K562 (cell line): Measurements from ENCODE around the gene IL12B. TPM values are rescaled to one million over a fixed set of nuclear protein-coding genes. Genes with fewer than 3 reads are reported as not detected.

Source experiments
- ATF1 ChIP-seq, 2 experiments: fragments of 450-650 bp in 1 of 2; IDR thresholded peaks; 2 replicates each; pipeline ENCODE4 v1.6.1; 2016; ENCODE audit warnings: missing compliant biosample characterization in 1 of 2, missing genetic modification characterization in 1 of 2
- CBX2 ChIP-seq: fragments of 200-600 bp; sonication (generic); IDR thresholded peaks from one replicate; pipeline ENCODE4 v1.6.1; 2012; ENCODE audit warnings: mild to moderate bottlenecking, low read length, inconsistent platforms; ENCODE audit not compliant: insufficient read depth, poor library complexity, severe bottlenecking
- FOXK2 ChIP-seq, 2 experiments: fragments of 450-650 bp; IDR thresholded peaks in 1 of 2; conservative IDR thresholded peaks in 1 of 2; 2 replicates each; pipeline ENCODE4 v1.6.1; 2016; ENCODE audit warnings: low read depth in 2 of 2, mild to moderate bottlenecking in 1 of 2
- IRF2 ChIP-seq: sonication (generic); formaldehyde crosslinking; IDR thresholded peaks from 2 replicates; pipeline ENCODE4 v1.8.1; 2022; ENCODE audit warnings: mild to moderate bottlenecking, missing genetic modification reagents
- LEF1 ChIP-seq: fragments of 450-650 bp; IDR thresholded peaks from 2 replicates; pipeline ENCODE4 v1.6.1; 2016; ENCODE audit warnings: mild to moderate bottlenecking
- MTF1 ChIP-seq: fragments of 250-450 bp; sonication (Bioruptor Pico); IDR thresholded peaks from 2 replicates; pipeline ENCODE4 v1.9.0; 2021; ENCODE audit warnings: moderate library complexity, mild to moderate bottlenecking, inconsistent platforms, borderline replicate concordance
- RBM14 ChIP-seq: fragments of 200-400 bp; formaldehyde crosslinking; IDR thresholded peaks from 2 replicates; pipeline ENCODE4 v1.6.1; 2018; ENCODE audit warnings: low read depth, mild to moderate bottlenecking, low read length, moderate library complexity, borderline replicate concordance; ENCODE audit not compliant: insufficient read depth
- RFX7 ChIP-seq: fragments of 250-450 bp; sonication (Bioruptor Pico); IDR thresholded peaks from 2 replicates; pipeline ENCODE4 v1.5.1; 2021; ENCODE audit warnings: mild to moderate bottlenecking
- SMAD1 ChIP-seq: fragments of 150-350 bp; IDR thresholded peaks from 2 replicates; pipeline ENCODE4 v1.6.1; 2014; ENCODE audit warnings: low read length, low read depth; ENCODE audit not compliant: partially characterized antibody
- SMAD2 ChIP-seq: fragments of 150-350 bp; IDR thresholded peaks from 2 replicates; pipeline ENCODE4 v1.6.1; 2014; ENCODE audit warnings: low read depth, mild to moderate bottlenecking, low read length
- polyA plus RNA-seq, 8 experiments: library from polyadenylated mRNA; depleted of rRNA in 4 of 8; stranded (reverse) in 5 of 8; unstranded in 3 of 8; fragments of >200 nt; fragmentation: Nextera tagmentation in 2 of 8; fragmentation: Illumina TruSeq in 1 of 8; extraction: Ambion mirVana in 2 of 8; extraction: Trizol in 1 of 8; gene quantifications; 2 replicates each; pipeline versions ENCODE4 v1.2.1 to v1.2.3, GENCODE V29; 2011 to 2014; ENCODE audit warnings: inconsistent platforms in 1 of 8, missing spikeins in 1 of 8
- total RNA-seq, 7 experiments: library from RNA; depleted of rRNA in 6 of 7; stranded (reverse); fragments of >200 nt in 6 of 7; fragmentation: Illumina TruSeq in 2 of 7; extraction: Trizol in 2 of 7; gene quantifications; 2 replicates each; pipeline versions ENCODE4 v1.2.1 to v1.2.3, GENCODE V29; 2011 to 2021; ENCODE audit warnings: low replicate concordance in 1 of 7
- TF ChIP-seq, protein P1 (sequence below), 2 experiments: fragments of 450-650 bp; IDR thresholded peaks; 2 replicates each; pipeline ENCODE4 v1.6.1; 2016; ENCODE audit warnings: mild to moderate bottlenecking in 2 of 2, borderline replicate concordance in 1 of 2, low read depth in 1 of 2, moderate library complexity in 1 of 2
- TF ChIP-seq, protein P2 (sequence below): fragments of 250-450 bp; sonication (Bioruptor Pico); IDR thresholded peaks from 2 replicates; pipeline ENCODE4 v1.4.0; 2020
- TF ChIP-seq, protein P3 (sequence below), 2 experiments: fragments of 450-650 bp in 1 of 2; sonication (generic) in 1 of 2; formaldehyde crosslinking; conservative IDR thresholded peaks; 2 replicates each; pipeline versions ENCODE4 v1.4.0 to v1.8.1; 2020 to 2022; ENCODE audit warnings: mild to moderate bottlenecking in 1 of 2, missing genetic modification reagents in 1 of 2

Gene IL12B
- total and polyA plus RNA-seq, 9 of the 15 experiments (the other 6 are each of a cell fraction or from before 2014, with no cell fraction given), result not detected

DNA sequence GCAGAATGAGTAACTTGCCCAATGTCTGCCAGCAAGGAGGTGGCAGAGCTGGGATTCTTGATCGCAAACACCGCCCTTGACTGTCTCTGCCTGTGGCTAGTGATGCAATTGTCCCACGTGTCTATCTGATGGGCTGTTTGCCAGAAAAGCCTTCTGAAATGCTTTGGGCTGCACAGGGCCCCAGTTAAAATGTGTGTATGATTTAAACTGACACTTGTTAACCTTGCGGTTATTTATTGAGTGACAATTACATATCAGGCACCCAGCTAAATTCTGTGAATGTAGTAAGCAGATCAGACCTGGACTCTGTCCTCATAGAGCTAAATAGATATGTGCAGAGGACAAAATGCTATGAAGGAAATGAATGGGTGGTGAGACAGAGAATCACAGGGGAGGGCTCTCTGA is 11.6 kb upstream of the IL12B start (continued):
- TF ChIP-seq, protein P1, sequence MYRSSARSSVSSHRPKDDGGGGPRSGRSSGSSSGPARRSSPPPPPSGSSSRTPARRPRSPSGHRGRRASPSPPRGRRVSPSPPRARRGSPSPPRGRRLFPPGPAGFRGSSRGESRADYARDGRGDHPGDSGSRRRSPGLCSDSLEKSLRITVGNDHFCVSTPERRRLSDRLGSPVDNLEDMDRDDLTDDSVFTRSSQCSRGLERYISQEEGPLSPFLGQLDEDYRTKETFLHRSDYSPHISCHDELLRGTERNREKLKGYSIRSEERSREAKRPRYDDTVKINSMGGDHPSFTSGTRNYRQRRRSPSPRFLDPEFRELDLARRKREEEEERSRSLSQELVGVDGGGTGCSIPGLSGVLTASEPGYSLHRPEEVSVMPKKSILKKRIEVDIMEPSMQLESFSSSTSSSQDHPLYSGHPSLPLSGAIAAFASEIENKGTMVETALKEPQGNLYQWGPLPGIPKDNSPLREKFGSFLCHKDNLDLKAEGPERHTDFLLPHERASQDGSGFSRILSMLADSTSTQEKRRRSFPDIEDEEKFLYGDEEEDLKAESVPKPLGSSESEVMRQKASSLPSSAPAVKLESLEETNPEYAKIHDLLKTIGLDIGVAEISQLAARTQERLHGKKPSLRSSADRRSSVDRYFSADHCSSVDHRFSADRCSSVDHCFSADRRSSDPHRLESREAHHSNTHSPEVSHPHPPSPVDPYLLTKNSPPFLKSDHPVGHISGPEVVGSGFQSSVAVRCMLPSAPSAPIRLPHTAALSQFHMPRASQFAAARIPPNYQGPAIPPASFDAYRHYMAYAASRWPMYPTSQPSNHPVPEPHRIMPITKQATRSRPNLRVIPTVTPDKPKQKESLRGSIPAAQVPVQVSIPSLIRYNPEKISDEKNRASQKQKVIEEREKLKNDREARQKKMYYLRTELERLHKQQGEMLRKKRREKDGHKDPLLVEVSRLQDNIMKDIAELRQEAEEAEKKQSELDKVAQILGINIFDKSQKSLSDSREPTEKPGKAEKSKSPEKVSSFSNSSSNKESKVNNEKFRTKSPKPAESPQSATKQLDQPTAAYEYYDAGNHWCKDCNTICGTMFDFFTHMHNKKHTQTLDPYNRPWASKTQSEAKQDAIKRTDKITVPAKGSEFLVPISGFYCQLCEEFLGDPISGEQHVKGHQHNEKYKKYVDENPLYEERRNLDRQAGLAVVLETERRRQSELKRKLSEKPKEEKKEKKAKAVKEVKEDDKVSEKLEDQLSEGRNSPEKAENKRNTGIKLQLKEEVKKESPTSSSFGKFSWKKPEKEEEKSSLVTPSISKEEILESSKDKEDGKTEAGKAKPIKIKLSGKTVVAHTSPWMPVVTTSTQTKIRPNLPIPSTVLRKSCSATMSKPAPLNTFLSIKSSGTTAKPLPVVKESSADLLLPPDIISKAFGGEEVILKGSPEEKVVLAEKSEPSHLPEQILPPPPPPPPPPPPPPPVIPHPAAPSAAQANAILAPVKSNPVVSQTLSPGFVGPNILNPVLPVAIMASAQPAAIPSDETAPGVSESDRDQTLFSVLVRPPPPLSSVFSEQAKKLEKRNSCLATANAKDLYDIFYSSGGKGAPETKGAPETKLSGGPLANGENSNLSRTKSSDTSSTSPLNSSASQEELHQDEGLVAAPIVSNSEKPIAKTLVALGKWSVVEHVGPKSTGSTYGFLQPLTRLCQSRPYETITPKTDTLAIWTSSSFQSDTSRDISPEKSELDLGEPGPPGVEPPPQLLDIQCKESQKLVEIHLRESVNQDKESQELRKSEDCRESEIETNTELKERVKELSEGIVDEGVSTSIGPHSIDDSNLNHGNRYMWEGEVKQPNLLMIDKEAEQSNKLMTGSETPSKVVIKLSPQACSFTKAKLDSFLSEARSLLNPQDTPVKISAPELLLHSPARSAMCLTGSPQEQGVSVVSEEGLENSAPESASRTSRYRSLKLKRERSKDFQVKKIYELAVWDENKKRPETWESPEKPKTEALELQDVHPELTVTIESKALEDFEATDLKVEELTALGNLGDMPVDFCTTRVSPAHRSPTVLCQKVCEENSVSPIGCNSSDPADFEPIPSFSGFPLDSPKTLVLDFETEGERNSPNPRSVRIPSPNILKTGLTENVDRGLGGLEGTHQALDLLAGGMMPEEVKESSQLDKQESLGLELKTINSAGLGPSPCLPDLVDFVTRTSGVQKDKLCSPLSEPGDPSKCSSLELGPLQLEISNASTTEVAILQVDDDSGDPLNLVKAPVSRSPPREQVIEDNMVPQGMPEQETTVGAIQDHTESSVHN (IDR thresholded peaks at IDR 0.05; ENCODE audit: borderline replicate concordance in 1 of 2, low read depth in 1 of 2), result peak in 1 of 2 experiments; percentile 71; a peak in 1 of 4 replicates
- no peak for TF ChIP-seq RFX7 (CRISPR knock-in tag)
- TF ChIP-seq CBX2, result no peak
- no peak for TF ChIP-seq ATF1 (CRISPR knock-in tag; IDR thresholded peaks at IDR 0.05)
- TF ChIP-seq ATF1 (tag; IDR thresholded peaks at IDR 0.05), result peak; percentile 80
- no peak for TF ChIP-seq MTF1 (CRISPR knock-in tag)
- no peak for TF ChIP-seq FOXK2 (conservative IDR thresholded peaks at IDR 0.05 in 1 of 2, IDR thresholded peaks at IDR 0.05 in 1 of 2; ENCODE audit: low read depth in 2 of 2)
- TF ChIP-seq SMAD2, result no peak
- TF ChIP-seq IRF2 (CRISPR knock-in tag), result no peak
- no peak; the same call in 1 of the 2 replicates for TF ChIP-seq LEF1
- peak; percentile 95 for TF ChIP-seq SMAD1
- TF ChIP-seq, protein P2, sequence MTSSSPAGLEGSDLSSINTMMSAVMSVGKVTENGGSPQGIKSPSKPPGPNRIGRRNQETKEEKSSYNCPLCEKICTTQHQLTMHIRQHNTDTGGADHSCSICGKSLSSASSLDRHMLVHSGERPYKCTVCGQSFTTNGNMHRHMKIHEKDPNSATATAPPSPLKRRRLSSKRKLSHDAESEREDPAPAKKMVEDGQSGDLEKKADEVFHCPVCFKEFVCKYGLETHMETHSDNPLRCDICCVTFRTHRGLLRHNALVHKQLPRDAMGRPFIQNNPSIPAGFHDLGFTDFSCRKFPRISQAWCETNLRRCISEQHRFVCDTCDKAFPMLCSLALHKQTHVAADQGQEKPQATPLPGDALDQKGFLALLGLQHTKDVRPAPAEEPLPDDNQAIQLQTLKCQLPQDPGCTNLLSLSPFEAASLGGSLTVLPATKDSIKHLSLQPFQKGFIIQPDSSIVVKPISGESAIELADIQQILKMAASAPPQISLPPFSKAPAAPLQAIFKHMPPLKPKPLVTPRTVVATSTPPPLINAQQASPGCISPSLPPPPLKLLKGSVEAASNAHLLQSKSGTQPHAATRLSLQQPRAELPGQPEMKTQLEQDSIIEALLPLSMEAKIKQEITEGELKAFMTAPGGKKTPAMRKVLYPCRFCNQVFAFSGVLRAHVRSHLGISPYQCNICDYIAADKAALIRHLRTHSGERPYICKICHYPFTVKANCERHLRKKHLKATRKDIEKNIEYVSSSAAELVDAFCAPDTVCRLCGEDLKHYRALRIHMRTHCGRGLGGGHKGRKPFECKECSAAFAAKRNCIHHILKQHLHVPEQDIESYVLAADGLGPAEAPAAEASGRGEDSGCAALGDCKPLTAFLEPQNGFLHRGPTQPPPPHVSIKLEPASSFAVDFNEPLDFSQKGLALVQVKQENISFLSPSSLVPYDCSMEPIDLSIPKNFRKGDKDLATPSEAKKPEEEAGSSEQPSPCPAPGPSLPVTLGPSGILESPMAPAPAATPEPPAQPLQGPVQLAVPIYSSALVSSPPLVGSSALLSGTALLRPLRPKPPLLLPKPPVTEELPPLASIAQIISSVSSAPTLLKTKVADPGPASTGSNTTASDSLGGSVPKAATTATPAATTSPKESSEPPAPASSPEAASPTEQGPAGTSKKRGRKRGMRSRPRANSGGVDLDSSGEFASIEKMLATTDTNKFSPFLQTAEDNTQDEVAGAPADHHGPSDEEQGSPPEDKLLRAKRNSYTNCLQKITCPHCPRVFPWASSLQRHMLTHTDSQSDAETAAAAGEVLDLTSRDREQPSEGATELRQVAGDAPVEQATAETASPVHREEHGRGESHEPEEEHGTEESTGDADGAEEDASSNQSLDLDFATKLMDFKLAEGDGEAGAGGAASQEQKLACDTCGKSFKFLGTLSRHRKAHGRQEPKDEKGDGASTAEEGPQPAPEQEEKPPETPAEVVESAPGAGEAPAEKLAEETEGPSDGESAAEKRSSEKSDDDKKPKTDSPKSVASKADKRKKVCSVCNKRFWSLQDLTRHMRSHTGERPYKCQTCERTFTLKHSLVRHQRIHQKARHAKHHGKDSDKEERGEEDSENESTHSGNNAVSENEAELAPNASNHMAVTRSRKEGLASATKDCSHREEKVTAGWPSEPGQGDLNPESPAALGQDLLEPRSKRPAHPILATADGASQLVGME, result no peak
- TF ChIP-seq, protein P3, sequence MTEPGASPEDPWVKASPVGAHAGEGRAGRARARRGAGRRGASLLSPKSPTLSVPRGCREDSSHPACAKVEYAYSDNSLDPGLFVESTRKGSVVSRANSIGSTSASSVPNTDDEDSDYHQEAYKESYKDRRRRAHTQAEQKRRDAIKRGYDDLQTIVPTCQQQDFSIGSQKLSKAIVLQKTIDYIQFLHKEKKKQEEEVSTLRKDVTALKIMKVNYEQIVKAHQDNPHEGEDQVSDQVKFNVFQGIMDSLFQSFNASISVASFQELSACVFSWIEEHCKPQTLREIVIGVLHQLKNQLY (CRISPR knock-in tag; conservative IDR thresholded peaks at IDR 0.05), result no peak
- no peak for TF ChIP-seq RBM14
